HepG2 (cell line): ENCODE results near the gene NPB. TPM values are rescaled to one million over a fixed set of nuclear protein-coding genes. Genes with fewer than 3 reads are reported as not detected.

Experiments
- CBX5 ChIP-seq: sonication (generic); formaldehyde crosslinking; IDR thresholded peaks from 2 replicates; pipeline ENCODE4 v1.4.0; 2020; ENCODE audit warnings: missing genetic modification reagents, borderline replicate concordance
- FOXK2 ChIP-seq: fragments of 450-650 bp; IDR thresholded peaks from 2 replicates; pipeline ENCODE4 v1.6.1; 2016
- KLF16 ChIP-seq, 2 experiments: sonication (generic) in 1 of 2; formaldehyde crosslinking in 1 of 2; IDR thresholded peaks; 2 replicates each; pipeline versions ENCODE4 v1.6.1 to v1.8.0; 2016 to 2023; ENCODE audit warnings: missing genetic modification reagents in 2 of 2, missing compliant biosample characterization in 1 of 2
- KLF9 ChIP-seq: IDR thresholded peaks from 2 replicates; pipeline ENCODE4 v1.6.1; 2016; ENCODE audit warnings: low read depth
- NCOA1 ChIP-seq: sonication (generic); formaldehyde crosslinking; IDR thresholded peaks from 2 replicates; pipeline ENCODE4 v1.9.0; 2021; ENCODE audit warnings: missing genetic modification reagents
- SNAI1 ChIP-seq: sonication (generic); formaldehyde crosslinking; IDR thresholded peaks from 2 replicates; pipeline ENCODE4 v1.5.0; 2020; ENCODE audit warnings: mild to moderate bottlenecking, missing genetic modification reagents, borderline replicate concordance
- TCF12 ChIP-seq, 2 experiments: fragments of 450-650 bp in 1 of 2; sonication (generic) in 1 of 2; formaldehyde crosslinking in 1 of 2; IDR thresholded peaks; 2 replicates each; pipeline versions ENCODE4 v1.6.1 to v1.8.0; 2017 to 2022; ENCODE audit warnings: antibody characterized with exemption in 1 of 2, mild to moderate bottlenecking in 1 of 2, missing genetic modification reagents in 1 of 2, moderate library complexity in 1 of 2
- U2AF2 ChIP-seq: fragments of 200-400 bp; formaldehyde crosslinking; IDR thresholded peaks from 2 replicates; pipeline ENCODE4 v1.6.1; 2017; ENCODE audit warnings: low read depth, mild to moderate bottlenecking, low read length
- ZC3H13 ChIP-seq: sonication (generic); formaldehyde crosslinking; IDR thresholded peaks from 2 replicates; pipeline ENCODE4 v1.8.1; 2023; ENCODE audit warnings: mild to moderate bottlenecking, missing genetic modification reagents, moderate library complexity
- ZMYM2 ChIP-seq: sonication (generic); formaldehyde crosslinking; IDR thresholded peaks from 2 replicates; pipeline ENCODE4 v1.8.0; 2022; ENCODE audit warnings: mild to moderate bottlenecking, missing genetic modification reagents
- ZNF24 ChIP-seq: fragments of 450-650 bp; IDR thresholded peaks from 2 replicates; pipeline ENCODE4 v1.6.1; 2017; ENCODE audit warnings: antibody characterized with exemption, mild to moderate bottlenecking
- ZNF572 ChIP-seq: sonication (generic); formaldehyde crosslinking; IDR thresholded peaks from 2 replicates; pipeline ENCODE4 v1.5.1; 2020; ENCODE audit warnings: mild to moderate bottlenecking, missing genetic modification reagents
- ZNF891 ChIP-seq: sonication (generic); formaldehyde crosslinking; IDR thresholded peaks from 2 replicates; pipeline ENCODE4 v1.5.0; 2020; ENCODE audit warnings: mild to moderate bottlenecking, missing genetic modification reagents
- polyA plus RNA-seq, 8 experiments: library from polyadenylated mRNA; depleted of rRNA in 3 of 8; stranded (reverse) in 7 of 8; unstranded in 1 of 8; fragments of >200 nt; fragmentation: Illumina TruSeq in 4 of 8; extraction: Trizol in 4 of 8; gene quantifications; 2 replicates each; pipeline versions ENCODE4 v1.2.1 to v1.2.3, GENCODE V29; 2011 to 2016; ENCODE audit warnings: low read depth in 4 of 8, missing spikeins in 1 of 8, mixed read lengths in 1 of 8; ENCODE audit not compliant: insufficient read depth in 1 of 8
- total RNA-seq, 5 experiments: library from RNA; depleted of rRNA; stranded (reverse); fragments of >200 nt; fragmentation: Illumina TruSeq; extraction: Trizol; gene quantifications; 2 replicates each; pipeline ENCODE4 v1.2.3, GENCODE V29; 2016; ENCODE audit warnings: low read depth in 1 of 5
- TF ChIP-seq, protein P1 (sequence below): sonication (generic); formaldehyde crosslinking; IDR thresholded peaks from 2 replicates; pipeline ENCODE4 v1.4.0; 2020; ENCODE audit warnings: missing genetic modification reagents
- TF ChIP-seq, protein P2 (sequence below): sonication (generic); formaldehyde crosslinking; IDR thresholded peaks from 2 replicates; pipeline ENCODE4 v1.4.0; 2020; ENCODE audit warnings: missing genetic modification reagents
- TF ChIP-seq, protein P3 (sequence below): sonication (generic); formaldehyde crosslinking; conservative IDR thresholded peaks from 2 replicates; pipeline ENCODE4 v1.4.0; 2020; ENCODE audit warnings: missing genetic modification reagents
- TF ChIP-seq, protein P4 (sequence below): sonication (generic); formaldehyde crosslinking; IDR thresholded peaks from 2 replicates; pipeline ENCODE4 v1.5.0; 2020; ENCODE audit warnings: mild to moderate bottlenecking, missing genetic modification reagents
- TF ChIP-seq, protein P5 (sequence below): sonication (generic); formaldehyde crosslinking; IDR thresholded peaks from 2 replicates; pipeline ENCODE4 v1.4.0; 2020; ENCODE audit warnings: missing genetic modification reagents, borderline replicate concordance
- TF ChIP-seq, protein P6 (sequence below): sonication (generic); formaldehyde crosslinking; IDR thresholded peaks from 2 replicates; pipeline ENCODE4 v1.9.0; 2021; ENCODE audit warnings: missing genetic modification reagents, mild to moderate bottlenecking, borderline replicate concordance

NPB gene
- total and polyA plus RNA-seq, 2 of the 13 experiments (the other 11 are each of a cell fraction or from before 2014, with no cell fraction given), result 0.11 to 0.93 TPM

DNA sequence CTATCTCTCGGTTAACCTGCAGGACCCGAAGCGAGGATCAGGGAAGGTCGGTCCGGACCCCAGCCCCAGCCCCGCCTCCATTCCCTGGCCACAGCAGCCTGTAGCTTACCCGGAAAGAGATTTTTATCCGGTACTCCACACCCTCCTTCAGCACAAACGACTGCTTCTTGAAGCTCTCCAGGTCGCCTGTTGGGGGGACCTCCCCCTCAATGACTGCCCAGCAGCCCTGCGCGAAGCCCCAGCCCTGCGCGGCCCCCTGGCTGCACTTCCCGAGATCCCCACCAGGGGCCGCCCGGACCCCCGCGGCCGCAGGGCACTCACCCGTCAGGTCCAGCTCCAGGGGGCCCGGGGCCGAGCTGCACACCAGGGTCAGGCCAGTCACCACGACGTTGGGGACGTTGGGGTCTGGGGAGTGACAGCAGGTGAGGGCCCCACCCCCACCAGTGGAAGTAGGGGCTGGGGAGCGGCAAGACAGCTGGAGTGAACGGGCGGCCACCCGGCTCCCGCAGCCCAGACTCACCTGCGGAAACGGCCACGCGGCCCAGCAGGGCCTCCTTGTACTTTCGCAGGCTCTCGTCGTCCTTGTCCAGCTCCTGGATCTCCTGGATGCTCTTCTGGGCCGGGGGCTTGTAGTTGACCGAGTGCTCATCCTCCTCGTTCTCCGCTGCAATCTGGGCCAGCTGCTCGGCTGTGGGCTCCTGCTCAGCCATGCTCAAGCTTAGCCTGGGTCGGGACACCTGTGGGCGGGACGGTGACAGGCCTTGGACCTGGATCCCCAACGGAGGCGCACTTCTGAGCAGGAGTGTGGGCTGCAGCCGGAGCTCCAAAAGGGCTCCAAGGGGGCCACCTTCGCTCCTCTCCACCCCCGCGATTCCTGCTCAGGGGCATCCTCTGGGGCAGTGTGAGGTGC is 32.6 kb upstream of the NPB start (continued):
- TF ChIP-seq, protein P1, sequence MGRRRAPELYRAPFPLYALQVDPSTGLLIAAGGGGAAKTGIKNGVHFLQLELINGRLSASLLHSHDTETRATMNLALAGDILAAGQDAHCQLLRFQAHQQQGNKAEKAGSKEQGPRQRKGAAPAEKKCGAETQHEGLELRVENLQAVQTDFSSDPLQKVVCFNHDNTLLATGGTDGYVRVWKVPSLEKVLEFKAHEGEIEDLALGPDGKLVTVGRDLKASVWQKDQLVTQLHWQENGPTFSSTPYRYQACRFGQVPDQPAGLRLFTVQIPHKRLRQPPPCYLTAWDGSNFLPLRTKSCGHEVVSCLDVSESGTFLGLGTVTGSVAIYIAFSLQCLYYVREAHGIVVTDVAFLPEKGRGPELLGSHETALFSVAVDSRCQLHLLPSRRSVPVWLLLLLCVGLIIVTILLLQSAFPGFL (CRISPR knock-in tag), result peak; percentile 87; the same call in 1 of the 2 replicates
- TF ChIP-seq ZNF891 (CRISPR knock-in tag), result no peak; the same call in 1 of the 2 replicates
- TF ChIP-seq CBX5 (CRISPR knock-in tag), result no peak
- 0 out of 2 replicates have a peak, but pooled peaks have one; percentile 48 for TF ChIP-seq SNAI1 (CRISPR knock-in tag)
- peak; percentile 71 for TF ChIP-seq ZC3H13 (CRISPR knock-in tag)
- TF ChIP-seq, protein P2, sequence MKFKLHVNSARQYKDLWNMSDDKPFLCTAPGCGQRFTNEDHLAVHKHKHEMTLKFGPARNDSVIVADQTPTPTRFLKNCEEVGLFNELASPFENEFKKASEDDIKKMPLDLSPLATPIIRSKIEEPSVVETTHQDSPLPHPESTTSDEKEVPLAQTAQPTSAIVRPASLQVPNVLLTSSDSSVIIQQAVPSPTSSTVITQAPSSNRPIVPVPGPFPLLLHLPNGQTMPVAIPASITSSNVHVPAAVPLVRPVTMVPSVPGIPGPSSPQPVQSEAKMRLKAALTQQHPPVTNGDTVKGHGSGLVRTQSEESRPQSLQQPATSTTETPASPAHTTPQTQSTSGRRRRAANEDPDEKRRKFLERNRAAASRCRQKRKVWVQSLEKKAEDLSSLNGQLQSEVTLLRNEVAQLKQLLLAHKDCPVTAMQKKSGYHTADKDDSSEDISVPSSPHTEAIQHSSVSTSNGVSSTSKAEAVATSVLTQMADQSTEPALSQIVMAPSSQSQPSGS (CRISPR knock-in tag), result no peak
- TF ChIP-seq, protein P3, sequence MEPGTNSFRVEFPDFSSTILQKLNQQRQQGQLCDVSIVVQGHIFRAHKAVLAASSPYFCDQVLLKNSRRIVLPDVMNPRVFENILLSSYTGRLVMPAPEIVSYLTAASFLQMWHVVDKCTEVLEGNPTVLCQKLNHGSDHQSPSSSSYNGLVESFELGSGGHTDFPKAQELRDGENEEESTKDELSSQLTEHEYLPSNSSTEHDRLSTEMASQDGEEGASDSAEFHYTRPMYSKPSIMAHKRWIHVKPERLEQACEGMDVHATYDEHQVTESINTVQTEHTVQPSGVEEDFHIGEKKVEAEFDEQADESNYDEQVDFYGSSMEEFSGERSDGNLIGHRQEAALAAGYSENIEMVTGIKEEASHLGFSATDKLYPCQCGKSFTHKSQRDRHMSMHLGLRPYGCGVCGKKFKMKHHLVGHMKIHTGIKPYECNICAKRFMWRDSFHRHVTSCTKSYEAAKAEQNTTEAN (CRISPR knock-in tag), result no peak
- TF ChIP-seq KLF16 (CRISPR knock-in tag; IDR thresholded peaks at IDR 0.05), result no peak; a peak in 2 of 4 replicates
- TF ChIP-seq ZNF24, result no peak
- no peak for TF ChIP-seq KLF9 (CRISPR knock-in tag)
- TF ChIP-seq TCF12 (IDR thresholded peaks at IDR 0.05), result no peak
- TF ChIP-seq TCF12 (CRISPR knock-in tag; IDR thresholded peaks at IDR 0.05), result peak; percentile 69; the same call in 1 of the 2 replicates
- no peak; the same call in 1 of the 2 replicates for TF ChIP-seq ZNF572 (CRISPR knock-in tag)
- TF ChIP-seq, protein P4, sequence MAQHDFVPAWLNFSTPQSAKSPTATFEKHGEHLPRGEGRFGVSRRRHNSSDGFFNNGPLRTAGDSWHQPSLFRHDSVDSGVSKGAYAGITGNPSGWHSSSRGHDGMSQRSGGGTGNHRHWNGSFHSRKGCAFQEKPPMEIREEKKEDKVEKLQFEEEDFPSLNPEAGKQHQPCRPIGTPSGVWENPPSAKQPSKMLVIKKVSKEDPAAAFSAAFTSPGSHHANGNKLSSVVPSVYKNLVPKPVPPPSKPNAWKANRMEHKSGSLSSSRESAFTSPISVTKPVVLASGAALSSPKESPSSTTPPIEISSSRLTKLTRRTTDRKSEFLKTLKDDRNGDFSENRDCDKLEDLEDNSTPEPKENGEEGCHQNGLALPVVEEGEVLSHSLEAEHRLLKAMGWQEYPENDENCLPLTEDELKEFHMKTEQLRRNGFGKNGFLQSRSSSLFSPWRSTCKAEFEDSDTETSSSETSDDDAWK (CRISPR knock-in tag), result no peak
- TF ChIP-seq FOXK2, result no peak
- TF ChIP-seq, protein P5, sequence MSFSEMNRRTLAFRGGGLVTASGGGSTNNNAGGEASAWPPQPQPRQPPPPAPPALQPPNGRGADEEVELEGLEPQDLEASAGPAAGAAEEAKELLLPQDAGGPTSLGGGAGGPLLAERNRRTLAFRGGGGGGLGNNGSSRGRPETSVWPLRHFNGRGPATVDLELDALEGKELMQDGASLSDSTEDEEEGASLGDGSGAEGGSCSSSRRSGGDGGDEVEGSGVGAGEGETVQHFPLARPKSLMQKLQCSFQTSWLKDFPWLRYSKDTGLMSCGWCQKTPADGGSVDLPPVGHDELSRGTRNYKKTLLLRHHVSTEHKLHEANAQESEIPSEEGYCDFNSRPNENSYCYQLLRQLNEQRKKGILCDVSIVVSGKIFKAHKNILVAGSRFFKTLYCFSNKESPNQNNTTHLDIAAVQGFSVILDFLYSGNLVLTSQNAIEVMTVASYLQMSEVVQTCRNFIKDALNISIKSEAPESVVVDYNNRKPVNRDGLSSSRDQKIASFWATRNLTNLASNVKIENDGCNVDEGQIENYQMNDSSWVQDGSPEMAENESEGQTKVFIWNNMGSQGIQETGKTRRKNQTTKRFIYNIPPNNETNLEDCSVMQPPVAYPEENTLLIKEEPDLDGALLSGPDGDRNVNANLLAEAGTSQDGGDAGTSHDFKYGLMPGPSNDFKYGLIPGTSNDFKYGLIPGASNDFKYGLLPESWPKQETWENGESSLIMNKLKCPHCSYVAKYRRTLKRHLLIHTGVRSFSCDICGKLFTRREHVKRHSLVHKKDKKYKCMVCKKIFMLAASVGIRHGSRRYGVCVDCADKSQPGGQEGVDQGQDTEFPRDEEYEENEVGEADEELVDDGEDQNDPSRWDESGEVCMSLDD (CRISPR knock-in tag), result peak; percentile 62; the same call in 1 of the 2 replicates
- TF ChIP-seq NCOA1 (CRISPR knock-in tag), result no peak
- no peak for TF ChIP-seq ZMYM2 (CRISPR knock-in tag)
- TF ChIP-seq, protein P6, sequence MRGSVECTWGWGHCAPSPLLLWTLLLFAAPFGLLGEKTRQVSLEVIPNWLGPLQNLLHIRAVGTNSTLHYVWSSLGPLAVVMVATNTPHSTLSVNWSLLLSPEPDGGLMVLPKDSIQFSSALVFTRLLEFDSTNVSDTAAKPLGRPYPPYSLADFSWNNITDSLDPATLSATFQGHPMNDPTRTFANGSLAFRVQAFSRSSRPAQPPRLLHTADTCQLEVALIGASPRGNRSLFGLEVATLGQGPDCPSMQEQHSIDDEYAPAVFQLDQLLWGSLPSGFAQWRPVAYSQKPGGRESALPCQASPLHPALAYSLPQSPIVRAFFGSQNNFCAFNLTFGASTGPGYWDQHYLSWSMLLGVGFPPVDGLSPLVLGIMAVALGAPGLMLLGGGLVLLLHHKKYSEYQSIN (CRISPR knock-in tag), result no peak
- TF ChIP-seq U2AF2, result no peak
